GM18951 (cell line): ENCODE results near the gene COMP.
A peak's percentile ranks its signal among the peaks of the same experiment; 100 is the strongest.
"Not testable (repeated sequence)": the region's sequence is repeated elsewhere in the genome, so short reads cannot be mapped to it uniquely, and the experiment has no call there.

ENCODE experiments used
- POLR2A ChIP-seq: IDR thresholded peaks from 4 replicates; pipeline ENCODE4 v1.6.1; 2011; ENCODE audit warnings: mild to moderate bottlenecking; ENCODE audit not compliant: insufficient read length, insufficient read depth; ENCODE audit errors: extremely low read depth
- in situ Hi-C: fragments of 300-500 bp; cut with MboI; formaldehyde crosslinking; loops from one replicate; pipeline ENCODE4 v1.12.0; 2022; ENCODE audit warnings: low sequenced_read_pairs, mixed read lengths, inconsistent platforms; ENCODE audit not compliant: unreplicated experiment

COMP gene

GRCh38 chr19:18790566-18791314, at the start of gene COMP:
Gene COMP, minus strand, starts transcription at chr19:18791305. Its CDS starts 36 bp downstream, at chr19:18791269.
- in situ Hi-C loops = no loop called here
- TF ChIP-seq POLR2A = no peak

GRCh38 chr19:18840288-18841267, 49.5 kb upstream of the COMP start:
- no peak for TF ChIP-seq POLR2A
- in situ Hi-C loops = no loop called here

GRCh38 chr19:18839465-18840287, 48.6 kb upstream of the COMP start:
- in situ Hi-C loops = no loop called here
- TF ChIP-seq POLR2A = no peak

- in situ Hi-C loops = no loop called here
- no peak for TF ChIP-seq POLR2A
These were observed 43.5 kb upstream of the COMP start for GRCh38 chr19:18834644-18834984.

- in situ Hi-C loops = no loop called here
These were observed 42.9 kb upstream of the COMP start for GRCh38 chr19:18833849-18834643.

GRCh38 chr19:18833141-18833476, 42.0 kb upstream of the COMP start:
- no peak for TF ChIP-seq POLR2A
- in situ Hi-C loops = no loop called here

More at GRCh38 chr19:18833849-18834643, 42.9 kb upstream of the COMP start:
- TF ChIP-seq POLR2A = no peak

- no peak for TF ChIP-seq POLR2A
- in situ Hi-C loops = no loop called here
These were observed 41.4 kb upstream of the COMP start for GRCh38 chr19:18832306-18833140.

- in situ Hi-C loops = no loop called here
- TF ChIP-seq POLR2A = peak; percentile 98
These were observed 40.6 kb upstream of the COMP start, which contains the start of gene UPF1 for GRCh38 chr19:18831524-18832305. Gene UPF1, plus strand, starts transcription at chr19:18831959. Its CDS starts 251 bp downstream, at chr19:18832210.

GRCh38 chr19:18830488-18830887, 39.4 kb upstream of the COMP start:
- in situ Hi-C loops = no loop called here

GRCh38 chr19:18828786-18829185, 37.7 kb upstream of the COMP start:
- no peak for TF ChIP-seq POLR2A
- in situ Hi-C loops = no loop called here

More at GRCh38 chr19:18830488-18830887, 39.4 kb upstream of the COMP start:
- TF ChIP-seq POLR2A = no peak

GRCh38 chr19:18817574-18817973, 26.5 kb upstream of the COMP start:
- in situ Hi-C loops = no loop called here

GRCh38 chr19:18816645-18817044, 25.5 kb upstream of the COMP start:
- in situ Hi-C loops = not testable (repeated sequence)

More at GRCh38 chr19:18817574-18817973, 26.5 kb upstream of the COMP start:
- no peak for TF ChIP-seq POLR2A
